Fibroblast of skin of abdomen (primary cell): ENCODE data around the gene PPP1R9A. TPM values are rescaled to one million over a fixed set of nuclear protein-coding genes. Genes with fewer than 3 reads are reported as not detected.

Source experiments
- DNase-seq: peaks from one replicate; pipeline ENCODE4 v3.0.0-alpha.2; 2013
- polyA plus RNA-seq, 2 experiments: library from polyadenylated mRNA; unstranded; fragments of 120-200 nt; gene quantifications; one replicate each; pipeline ENCODE4 v1.2.1, GENCODE V29; 2013; ENCODE audit not compliant: insufficient read length in 2 of 2

The PPP1R9A gene
- 0.35 TPM for polyA plus RNA-seq (2013, experiment 1 of 2; ENCODE audit: insufficient read length)
- polyA plus RNA-seq (2013, experiment 2 of 2; ENCODE audit: insufficient read length) = 0.35 TPM

GRCh38 chr7:94907026-94907810 lies at the start of gene PPP1R9A:
Gene PPP1R9A (plus strand): TSS chr7:94907594. CDS start chr7:94910114, 2,520 bp downstream.
- peak; percentile 30 for DNase-seq

- DNase-seq = no peak
Observed at GRCh38 chr7:94871132-94871531, 36.3 kb upstream of the PPP1R9A start.

GRCh38 chr7:94873239-94873638 lies 34.2 kb upstream of the PPP1R9A start:
- DNase-seq = no peak

- DNase-seq = no peak
Observed at GRCh38 chr7:94874036-94874785, 33.2 kb upstream of the PPP1R9A start.

GRCh38 chr7:94875201-94875600 lies 32.2 kb upstream of the PPP1R9A start:
- DNase-seq = no peak

GRCh38 chr7:94877731-94878670 lies 29.4 kb upstream of the PPP1R9A start:
- DNase-seq = no peak

- no peak for DNase-seq
Observed at GRCh38 chr7:94882891-94883290, 24.5 kb upstream of the PPP1R9A start.

GRCh38 chr7:94883616-94884015 lies 23.8 kb upstream of the PPP1R9A start:
- no peak for DNase-seq

GRCh38 chr7:94888551-94888950 lies 18.8 kb upstream of the PPP1R9A start:
- no peak for DNase-seq

- DNase-seq = no peak
Observed at GRCh38 chr7:94888995-94889523, 18.3 kb upstream of the PPP1R9A start.

GRCh38 chr7:94890216-94890615 lies 17.2 kb upstream of the PPP1R9A start:
- no peak for DNase-seq

- no peak for DNase-seq
Observed at GRCh38 chr7:94893661-94894060, 13.7 kb upstream of the PPP1R9A start.

GRCh38 chr7:94897541-94897940 lies 9.9 kb upstream of the PPP1R9A start:
- no peak for DNase-seq

GRCh38 chr7:94898340-94898739 lies 9.1 kb upstream of the PPP1R9A start:
- DNase-seq = no peak

GRCh38 chr7:94901981-94902380 lies 5.4 kb upstream of the PPP1R9A start:
- DNase-seq = no peak

GRCh38 chr7:94903971-94904370 lies 3.4 kb upstream of the PPP1R9A start:
- DNase-seq = no peak

GRCh38 chr7:94904982-94905381 lies 2.4 kb upstream of the PPP1R9A start:
- no peak for DNase-seq

- DNase-seq = no peak
Observed at GRCh38 chr7:94906065-94906851, 1.1 kb upstream of the PPP1R9A start.

GRCh38 chr7:94907811-94908322 lies 473 bp downstream of the PPP1R9A start:
- DNase-seq = no peak

GRCh38 chr7:94908323-94909178 lies 1.2 kb downstream of the PPP1R9A start:
- no peak for DNase-seq

GRCh38 chr7:94909179-94909466 lies 1.7 kb downstream of the PPP1R9A start:
- no peak for DNase-seq
